Nephron (organoid): ENCODE results near the gene RBM4B.

Source experiments
- H3K27ac Mint-ChIP-seq, 3 experiments: 2 replicates each; pipeline ENCODE4 v1.8.0; 2020; ENCODE audit warnings: mixed read lengths in 3 of 3, mild to moderate bottlenecking in 2 of 3, moderate library complexity in 1 of 3
- H3K27me3 Mint-ChIP-seq: 2 replicates; pipeline ENCODE4 v1.8.0; 2021; ENCODE audit warnings: low read depth, mild to moderate bottlenecking, moderate library complexity, mixed read lengths
- H3K36me3 Mint-ChIP-seq: 2 replicates; pipeline ENCODE4 v1.8.0; 2020; ENCODE audit warnings: low read depth, mixed read lengths
- H3K4me1 Mint-ChIP-seq: 2 replicates; pipeline ENCODE4 v1.8.0; 2020; ENCODE audit warnings: mixed read lengths
- H3K4me3 Mint-ChIP-seq, 3 experiments: 2 replicates each; pipeline ENCODE4 v1.8.0; 2020; ENCODE audit warnings: mild to moderate bottlenecking in 3 of 3, mixed read lengths in 3 of 3, moderate library complexity in 2 of 3
- H3K9me3 Mint-ChIP-seq: 2 replicates; pipeline ENCODE4 v1.8.0; 2020; ENCODE audit warnings: mixed read lengths
- TF ChIP-seq, protein P1 (sequence below), 3 experiments: fragments of 200-600 bp; sonication (generic); IDR thresholded peaks; one replicate each; pipeline ENCODE4 v1.5.0; 2021; ENCODE audit warnings: antibody characterized with exemption in 3 of 3; ENCODE audit not compliant: unreplicated experiment in 3 of 3

RBM4B gene

DNA sequence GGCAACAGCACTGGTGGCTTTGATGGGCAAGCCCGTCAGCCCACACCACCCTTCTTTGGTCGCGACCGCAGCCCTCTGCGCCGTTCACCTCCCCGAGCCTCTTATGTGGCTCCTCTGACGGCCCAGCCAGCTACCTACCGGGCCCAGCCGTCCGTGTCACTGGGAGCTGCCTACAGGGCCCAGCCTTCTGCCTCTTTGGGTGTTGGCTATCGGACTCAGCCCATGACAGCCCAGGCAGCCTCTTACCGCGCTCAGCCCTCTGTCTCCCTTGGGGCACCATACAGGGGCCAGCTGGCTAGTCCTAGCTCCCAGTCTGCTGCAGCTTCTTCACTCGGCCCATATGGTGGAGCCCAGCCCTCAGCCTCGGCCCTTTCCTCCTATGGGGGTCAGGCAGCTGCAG lies 53.2 kb downstream of the RBM4B start:
- Mint-ChIP-seq H3K36me3 (peaks cover 68% of the 10 kb centered on the region), H3K4me1 (peaks cover 7% of the 10 kb centered on the region), H3K9me3 (no peaks in the 10 kb centered on the region), H3K27ac (no peak overlapping the region), H3K4me3 (no peak overlapping the region), H3K27me3 (no peaks in the 10 kb centered on the region)
- TF ChIP-seq, protein P1, sequence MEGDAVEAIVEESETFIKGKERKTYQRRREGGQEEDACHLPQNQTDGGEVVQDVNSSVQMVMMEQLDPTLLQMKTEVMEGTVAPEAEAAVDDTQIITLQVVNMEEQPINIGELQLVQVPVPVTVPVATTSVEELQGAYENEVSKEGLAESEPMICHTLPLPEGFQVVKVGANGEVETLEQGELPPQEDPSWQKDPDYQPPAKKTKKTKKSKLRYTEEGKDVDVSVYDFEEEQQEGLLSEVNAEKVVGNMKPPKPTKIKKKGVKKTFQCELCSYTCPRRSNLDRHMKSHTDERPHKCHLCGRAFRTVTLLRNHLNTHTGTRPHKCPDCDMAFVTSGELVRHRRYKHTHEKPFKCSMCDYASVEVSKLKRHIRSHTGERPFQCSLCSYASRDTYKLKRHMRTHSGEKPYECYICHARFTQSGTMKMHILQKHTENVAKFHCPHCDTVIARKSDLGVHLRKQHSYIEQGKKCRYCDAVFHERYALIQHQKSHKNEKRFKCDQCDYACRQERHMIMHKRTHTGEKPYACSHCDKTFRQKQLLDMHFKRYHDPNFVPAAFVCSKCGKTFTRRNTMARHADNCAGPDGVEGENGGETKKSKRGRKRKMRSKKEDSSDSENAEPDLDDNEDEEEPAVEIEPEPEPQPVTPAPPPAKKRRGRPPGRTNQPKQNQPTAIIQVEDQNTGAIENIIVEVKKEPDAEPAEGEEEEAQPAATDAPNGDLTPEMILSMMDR (IDR thresholded peaks at IDR 0.05; ENCODE audit: unreplicated experiment in 3 of 3) = no peak

DNA sequence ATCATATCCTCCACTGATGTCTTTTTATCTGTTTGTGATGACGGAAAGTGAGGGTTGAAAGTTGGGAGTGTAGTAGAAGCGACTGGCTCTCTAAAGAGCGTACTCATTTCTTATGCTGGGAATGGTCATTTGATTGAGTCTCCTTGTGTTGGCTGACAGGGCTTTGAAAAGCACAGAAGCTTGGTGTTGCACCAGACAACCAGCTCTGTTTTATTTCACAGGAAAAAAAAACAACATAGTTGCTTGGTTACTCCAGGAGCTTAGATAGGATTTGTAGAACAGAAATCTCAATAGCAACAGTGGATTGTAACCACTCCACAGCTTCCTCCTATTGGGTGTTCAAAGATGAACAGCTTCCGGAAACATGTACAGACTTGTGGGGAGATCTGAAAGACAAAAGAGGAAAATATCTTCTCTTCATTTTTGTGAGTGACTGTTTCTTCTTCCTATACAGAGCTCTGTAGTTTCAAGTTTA lies 58.6 kb downstream of the RBM4B start:
- peaks cover 45% of the 10 kb centered on the region for H3K36me3 Mint-ChIP-seq
- TF ChIP-seq, protein P1 (IDR thresholded peaks at IDR 0.05; ENCODE audit: unreplicated experiment in 3 of 3) = no peak
- H3K4me1 Mint-ChIP-seq = peaks cover 39% of the 10 kb centered on the region
- no peaks in the 10 kb centered on the region for H3K9me3 Mint-ChIP-seq
- H3K27ac Mint-ChIP-seq = peak overlapping the region; percentile 87 to 99 (median 98)
- no peaks in the 10 kb centered on the region for H3K27me3 Mint-ChIP-seq
- peak overlapping the region; percentile 99 for H3K4me3 Mint-ChIP-seq

DNA sequence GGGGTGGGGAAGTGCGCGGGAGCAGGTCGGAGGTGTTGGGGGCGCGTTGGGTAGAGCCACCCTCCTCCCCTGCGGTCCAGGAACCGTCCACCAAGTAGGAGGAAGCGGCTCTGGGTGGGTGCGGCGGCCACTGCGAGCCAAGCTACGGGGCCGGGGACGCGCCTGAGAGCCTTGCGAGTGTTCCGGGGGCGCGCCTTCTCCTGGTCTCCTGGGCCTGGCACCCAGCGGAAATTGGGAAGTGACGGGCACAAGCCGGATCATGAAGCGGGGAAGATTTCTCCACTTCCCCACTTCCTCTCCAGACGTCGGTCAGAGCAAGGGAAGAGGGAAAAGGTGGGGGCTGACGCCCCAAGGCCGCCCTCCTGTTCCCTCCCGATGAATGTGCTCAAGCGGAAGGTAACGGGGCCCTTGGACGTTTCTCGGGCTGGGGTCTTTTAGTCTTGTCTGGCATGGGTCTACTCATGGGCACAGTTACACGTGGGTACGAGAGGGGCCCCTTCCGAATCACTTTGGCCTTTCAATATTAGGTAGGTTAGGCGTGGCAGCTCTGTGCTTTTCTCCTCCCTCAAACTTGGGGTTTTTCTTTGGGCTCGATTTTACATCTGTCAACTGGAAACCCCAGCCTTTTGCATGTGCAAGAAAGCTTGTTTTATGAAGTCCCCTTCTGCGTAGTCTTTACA lies 60.4 kb downstream of the RBM4B start:
- no peaks in the 10 kb centered on the region for H3K9me3 Mint-ChIP-seq
- peak overlapping the region; percentile 99 for H3K4me3 Mint-ChIP-seq
- peak overlapping the region; percentile 87 to 99 (median 98) for H3K27ac Mint-ChIP-seq

DNA sequence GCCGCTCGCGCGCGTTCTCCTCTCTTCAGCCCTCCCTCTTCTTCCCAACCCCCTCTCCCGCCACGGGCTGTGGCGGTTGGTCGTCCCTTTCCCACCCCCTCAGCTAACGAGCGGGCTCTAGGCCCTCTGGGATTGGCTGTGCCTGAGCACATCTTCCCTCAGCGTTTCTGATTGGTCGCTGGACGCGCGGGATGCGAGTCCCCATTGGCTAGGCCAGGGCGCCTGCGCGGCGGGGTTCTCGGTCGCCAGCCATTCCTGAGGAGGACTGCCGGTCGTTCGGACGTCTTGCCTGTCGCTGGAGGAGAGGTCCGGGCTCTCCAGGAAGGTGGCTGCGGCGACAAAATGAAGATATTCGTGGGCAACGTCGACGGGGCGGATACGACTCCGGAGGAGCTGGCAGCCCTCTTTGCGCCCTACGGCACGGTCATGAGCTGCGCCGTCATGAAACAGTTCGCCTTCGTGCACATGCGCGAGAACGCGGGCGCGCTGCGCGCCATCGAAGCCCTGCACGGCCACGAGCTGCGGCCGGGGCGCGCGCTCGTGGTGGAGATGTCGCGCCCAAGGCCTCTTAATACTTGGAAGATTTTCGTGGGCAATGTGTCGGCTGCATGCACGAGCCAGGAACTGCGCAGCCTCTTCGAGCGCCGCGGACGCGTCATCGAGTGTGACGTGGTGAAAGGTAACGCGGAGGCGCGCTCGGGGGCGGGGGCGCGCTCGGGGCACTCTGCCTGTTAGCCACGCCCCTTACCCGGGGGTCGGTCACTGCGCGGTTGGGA lies 61.1 kb downstream of the RBM4B start, which contains the start of gene RBM14:
TSS of gene RBM14 (plus strand) at position 252 of the 776 bp plus-strand sequence. CDS start at position 343, 91 bp downstream.
- Mint-ChIP-seq H3K4me1 (peaks cover 32% of the 10 kb centered on the region), H3K36me3 (peaks cover 26% of the 10 kb centered on the region)

More for the DNA sequence above, 60.4 kb downstream of the RBM4B start:
- Mint-ChIP-seq H3K36me3 (peaks cover 28% of the 10 kb centered on the region), H3K27me3 (no peaks in the 10 kb centered on the region), H3K4me1 (peaks cover 32% of the 10 kb centered on the region)
- TF ChIP-seq, protein P1 (IDR thresholded peaks at IDR 0.05; ENCODE audit: unreplicated experiment in 3 of 3) = no peak

More for the DNA sequence above, 61.1 kb downstream of the RBM4B start, which contains the start of gene RBM14:
- Mint-ChIP-seq H3K27ac (peak within 1 kb of the TSS; percentile 87 to 99 (median 98)), H3K4me3 (peak within 1 kb of the TSS; percentile 99), H3K27me3 (no peaks in the 10 kb centered on the region), H3K9me3 (no peaks in the 10 kb centered on the region)
- TF ChIP-seq, protein P1 (IDR thresholded peaks at IDR 0.05; ENCODE audit: unreplicated experiment in 3 of 3) = no peak
